HEK293 (cell line): ENCODE results near the gene CITED4.

Experiments
- CTCF ChIP-seq: fragments of 450-650 bp; formaldehyde crosslinking; IDR thresholded peaks from 2 replicates; pipeline ENCODE4 v1.5.1; 2016; ENCODE audit warnings: missing biosample characterization, missing genetic modification characterization
- REST ChIP-seq: fragments of 450-650 bp; formaldehyde crosslinking; IDR thresholded peaks from 2 replicates; pipeline ENCODE4 v1.5.1; 2016; ENCODE audit warnings: missing biosample characterization, missing genetic modification characterization
- ZNF16 ChIP-seq: fragments of 450-650 bp; formaldehyde crosslinking; IDR thresholded peaks from 2 replicates; pipeline ENCODE4 v1.5.1; 2016; ENCODE audit warnings: low read depth, missing biosample characterization, missing genetic modification characterization
- ZNF558 ChIP-seq: fragments of 450-650 bp; formaldehyde crosslinking; IDR thresholded peaks from 2 replicates; pipeline ENCODE4 v1.5.1; 2016; ENCODE audit warnings: missing biosample characterization, missing genetic modification characterization
- ZNF664 ChIP-seq: fragments of 450-650 bp; formaldehyde crosslinking; IDR thresholded peaks from 2 replicates; pipeline ENCODE4 v1.5.1; 2016; ENCODE audit warnings: missing biosample characterization, missing genetic modification characterization
- ZNF792 ChIP-seq: fragments of 450-650 bp; formaldehyde crosslinking; IDR thresholded peaks from 2 replicates; pipeline ENCODE4 v1.5.1; 2016; ENCODE audit warnings: missing biosample characterization, missing genetic modification characterization
- TF ChIP-seq, protein P1 (sequence below): fragments of 450-650 bp; formaldehyde crosslinking; conservative IDR thresholded peaks from 2 replicates; pipeline ENCODE4 v1.5.1; 2016; ENCODE audit warnings: low read depth, missing biosample characterization, missing genetic modification characterization

GRCh38 chr1:40868051-40868723 is 6.0 kb upstream of the CITED4 start:
- TF ChIP-seq CTCF (tag by site-specific recombination), result no peak
- no peak for TF ChIP-seq ZNF792 (tag by site-specific recombination)
- TF ChIP-seq ZNF16, result no peak
- TF ChIP-seq ZNF558 (tag by site-specific recombination), result no peak
- no peak for TF ChIP-seq ZNF664 (tag by site-specific recombination)
- TF ChIP-seq, protein P1, sequence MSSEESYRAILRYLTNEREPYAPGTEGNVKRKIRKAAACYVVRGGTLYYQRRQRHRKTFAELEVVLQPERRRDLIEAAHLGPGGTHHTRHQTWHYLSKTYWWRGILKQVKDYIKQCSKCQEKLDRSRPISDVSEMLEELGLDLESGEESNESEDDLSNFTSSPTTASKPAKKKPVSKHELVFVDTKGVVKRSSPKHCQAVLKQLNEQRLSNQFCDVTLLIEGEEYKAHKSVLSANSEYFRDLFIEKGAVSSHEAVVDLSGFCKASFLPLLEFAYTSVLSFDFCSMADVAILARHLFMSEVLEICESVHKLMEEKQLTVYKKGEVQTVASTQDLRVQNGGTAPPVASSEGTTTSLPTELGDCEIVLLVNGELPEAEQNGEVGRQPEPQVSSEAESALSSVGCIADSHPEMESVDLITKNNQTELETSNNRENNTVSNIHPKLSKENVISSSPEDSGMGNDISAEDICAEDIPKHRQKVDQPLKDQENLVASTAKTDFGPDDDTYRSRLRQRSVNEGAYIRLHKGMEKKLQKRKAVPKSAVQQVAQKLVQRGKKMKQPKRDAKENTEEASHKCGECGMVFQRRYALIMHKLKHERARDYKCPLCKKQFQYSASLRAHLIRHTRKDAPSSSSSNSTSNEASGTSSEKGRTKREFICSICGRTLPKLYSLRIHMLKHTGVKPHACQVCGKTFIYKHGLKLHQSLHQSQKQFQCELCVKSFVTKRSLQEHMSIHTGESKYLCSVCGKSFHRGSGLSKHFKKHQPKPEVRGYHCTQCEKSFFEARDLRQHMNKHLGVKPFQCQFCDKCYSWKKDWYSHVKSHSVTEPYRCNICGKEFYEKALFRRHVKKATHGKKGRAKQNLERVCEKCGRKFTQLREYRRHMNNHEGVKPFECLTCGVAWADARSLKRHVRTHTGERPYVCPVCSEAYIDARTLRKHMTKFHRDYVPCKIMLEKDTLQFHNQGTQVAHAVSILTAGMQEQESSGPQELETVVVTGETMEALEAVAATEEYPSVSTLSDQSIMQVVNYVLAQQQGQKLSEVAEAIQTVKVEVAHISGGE (tag by site-specific recombination), result no peak
- no peak for TF ChIP-seq REST (tag by site-specific recombination)
